ENCODE data around the gene SHH.

SHH gene

DNA sequence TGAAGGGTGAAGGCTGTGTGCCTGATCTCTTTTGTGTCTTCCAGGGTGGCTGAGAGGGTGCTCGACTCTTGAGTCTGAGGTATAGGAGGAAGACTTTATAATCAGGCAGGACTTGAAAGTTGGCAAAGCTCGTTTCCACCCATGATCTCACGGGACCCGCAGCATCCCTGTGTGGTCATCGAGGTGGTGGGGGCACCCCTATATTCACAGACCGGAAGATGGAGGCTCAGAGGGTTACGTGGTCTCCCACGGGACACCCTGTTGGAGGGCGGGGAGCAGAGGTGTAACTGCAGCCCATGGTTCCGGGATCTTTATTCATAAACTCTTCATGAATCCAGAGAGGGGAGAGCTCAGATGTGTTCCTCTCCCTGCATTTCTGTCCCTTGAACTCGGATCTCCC lies 9.6 kb upstream of the SHH start:
- peak in 1 of 10 donors; percentile 51 for DNase-seq
- intact Hi-C loops (cut with DNase I), result no loop called here

DNA sequence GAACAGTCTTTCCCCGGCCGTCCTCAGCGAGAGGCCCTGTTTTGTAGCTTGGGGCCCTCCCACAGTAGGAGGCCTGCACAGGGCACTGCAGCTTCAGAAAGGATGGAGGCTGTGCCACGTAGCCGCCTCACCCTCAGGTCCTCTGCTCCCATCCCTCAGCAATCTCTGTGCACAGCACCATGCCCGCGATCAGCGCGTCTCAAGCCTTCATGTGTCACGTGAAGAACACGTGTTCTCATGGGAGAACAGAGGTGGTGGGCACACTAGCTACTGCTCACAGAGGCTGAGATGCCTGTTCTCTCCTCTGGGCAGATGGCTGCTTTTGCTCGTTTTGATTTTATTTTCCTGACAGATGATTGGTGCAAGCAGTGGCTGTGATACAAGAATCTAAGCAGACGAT lies 8.5 kb upstream of the SHH start:
- intact Hi-C loops (cut with DNase I), result no loop called here

DNA sequence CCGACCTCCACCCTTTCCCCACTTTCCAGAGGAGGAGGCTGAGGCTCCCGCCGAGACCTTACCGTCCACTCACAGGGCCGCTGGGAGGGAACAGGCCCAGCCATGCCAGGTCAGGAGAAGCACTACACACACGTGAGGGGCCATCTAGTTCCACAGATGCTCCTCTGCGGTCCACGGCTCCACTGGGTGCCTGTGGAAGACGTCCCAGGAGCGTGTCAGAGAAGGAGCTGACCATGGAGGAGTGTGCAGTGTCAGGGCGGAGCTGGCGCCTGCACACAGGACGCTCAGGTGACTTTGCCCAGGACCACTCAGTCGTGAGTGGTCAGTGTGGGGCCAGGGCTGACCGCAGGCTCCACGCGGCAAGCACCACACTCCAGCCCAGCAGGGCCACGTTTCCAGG lies 8.0 kb upstream of the SHH start:
- intact Hi-C loops (cut with DNase I), result no loop called here
- DNase-seq, result peak in 3 of 10 donors; percentile 40 to 75 (median 71)

More for the DNA sequence above, 8.5 kb upstream of the SHH start:
- peak in 1 of 10 donors; percentile 80 for DNase-seq

DNA sequence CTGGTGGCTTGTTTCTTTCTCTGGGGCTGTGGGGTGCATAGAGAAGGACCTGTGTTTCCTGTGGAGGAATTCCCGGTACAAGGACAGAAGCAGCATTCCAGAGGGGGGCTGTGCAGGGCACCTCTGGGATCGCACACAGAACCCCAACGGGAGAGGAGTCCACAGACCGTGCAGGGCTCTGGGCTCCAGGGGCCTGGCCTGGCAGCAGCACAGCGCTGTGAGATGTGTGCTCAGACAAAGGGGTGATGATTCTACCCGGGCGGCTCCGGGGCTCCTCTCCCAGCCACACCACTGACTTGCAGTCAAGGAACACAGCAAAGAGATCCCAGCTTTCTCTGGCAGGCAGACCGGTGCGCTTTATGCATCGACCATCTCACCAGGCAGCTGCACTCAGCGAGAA lies 6.9 kb upstream of the SHH start:
- intact Hi-C loops (cut with DNase I), result loop anchor here (5.0 kb wide), 1 partner anchor 653 kb away; no protein-coding TSS in a partner anchor
- DNase-seq, result peak in 3 of 10 donors; percentile 51 to 59 (median 53)

DNA sequence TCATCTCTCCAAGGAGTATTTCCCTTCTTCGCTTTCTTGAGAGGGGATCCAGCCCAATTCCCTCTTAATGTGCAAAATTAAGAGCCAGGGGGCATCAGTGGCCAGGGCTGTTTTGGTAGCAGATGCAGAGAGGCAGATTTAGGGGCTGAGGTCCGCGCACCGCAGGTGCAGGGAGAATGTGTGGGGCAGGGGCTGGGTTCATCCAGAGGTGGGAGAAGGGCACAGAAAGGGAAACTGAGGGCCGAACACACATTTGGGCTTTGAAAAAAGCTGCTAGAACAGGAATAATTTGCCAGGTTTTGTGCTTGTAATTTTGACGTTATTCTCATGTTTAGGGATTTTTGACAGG lies 6.5 kb upstream of the SHH start:
- DNase-seq, result peak in 2 of 10 donors; percentile 31 to 70
- intact Hi-C loops (cut with DNase I), result loop anchor here (5.0 kb wide), 1 partner anchor 654 kb away; no protein-coding TSS in a partner anchor

DNA sequence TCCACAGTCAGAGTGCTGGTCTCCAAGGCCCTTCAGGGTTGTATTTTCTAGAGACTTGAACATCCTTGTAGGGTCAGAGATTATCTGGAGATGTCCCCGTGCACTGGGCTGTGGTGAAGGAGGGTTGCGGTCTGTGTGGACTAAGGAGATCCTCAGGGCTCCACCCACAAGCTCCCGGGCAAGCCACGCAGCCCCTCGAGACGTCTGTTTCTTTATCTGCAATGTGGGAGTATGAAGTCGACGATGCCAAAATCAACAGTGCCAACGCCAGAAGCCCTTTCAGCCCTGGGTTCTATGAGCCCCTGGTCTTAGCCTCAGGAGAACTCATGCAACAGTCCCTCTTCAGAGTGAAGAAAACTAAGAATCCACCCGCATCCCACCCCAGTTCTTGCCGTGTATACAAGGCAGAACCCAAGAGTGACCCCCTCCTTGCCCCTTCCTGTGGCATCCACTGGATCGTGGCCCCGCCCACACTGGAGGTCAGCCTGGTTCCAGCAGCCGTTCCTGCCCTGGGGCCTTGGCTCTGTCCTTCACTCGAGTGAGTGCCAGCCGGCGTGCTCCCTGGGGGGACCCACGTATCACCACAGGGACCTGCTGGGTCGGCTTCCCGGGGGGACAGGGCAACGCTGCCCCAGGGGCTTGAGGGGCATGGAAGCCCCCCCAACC lies 6.0 kb upstream of the SHH start:
- DNase-seq, result peak in 3 of 10 donors; percentile 37 to 81 (median 75)
- intact Hi-C loops (cut with DNase I), result loop anchor here (5.0 kb wide), 1 partner anchor 654 kb away; no protein-coding TSS in a partner anchor

DNA sequence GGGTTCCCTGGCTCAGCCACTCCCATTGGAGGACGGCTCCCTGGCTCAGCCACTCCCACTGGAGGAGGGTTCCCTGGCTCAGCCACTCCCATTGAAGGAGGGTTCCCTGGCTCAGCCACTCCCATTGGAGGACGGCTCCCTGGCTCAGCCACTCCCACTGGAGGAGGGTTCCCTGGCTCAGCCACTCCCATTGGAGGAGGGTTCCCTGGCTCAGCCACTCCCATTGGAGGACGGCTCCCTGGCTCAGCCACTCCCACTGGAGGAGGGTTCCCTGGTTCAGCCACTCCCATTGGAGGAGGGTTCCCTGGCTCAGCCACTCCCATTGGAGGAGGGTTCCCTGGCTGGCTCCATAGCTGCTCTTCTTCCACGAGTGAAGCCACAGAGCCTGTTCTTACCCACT lies 5.3 kb upstream of the SHH start:
- DNase-seq, result peak in 2 of 10 donors; percentile 58 to 66
- intact Hi-C loops (cut with DNase I), result loop anchor here (5.0 kb wide), 1 partner anchor 655 kb away; no protein-coding TSS in a partner anchor

DNA sequence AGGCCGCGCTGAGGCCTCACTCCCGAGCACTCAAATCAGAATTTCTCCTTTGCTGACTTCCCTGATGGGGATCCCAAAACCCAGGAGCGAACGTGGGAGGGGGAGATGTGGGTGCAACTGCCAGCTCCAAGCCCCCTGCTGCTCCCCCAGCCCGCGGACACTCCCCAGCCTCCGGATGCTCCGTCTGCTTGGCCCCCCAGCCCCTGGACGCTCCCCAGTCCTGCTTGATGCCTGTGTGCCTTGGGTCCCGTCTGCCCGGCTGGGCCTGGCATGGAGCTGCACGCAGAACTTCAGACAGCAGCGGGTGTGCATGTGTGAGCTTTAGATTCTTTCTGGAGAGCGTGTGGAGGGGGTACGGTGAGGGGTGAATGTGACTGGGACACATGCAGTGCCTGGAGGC lies 4.7 kb upstream of the SHH start:
- intact Hi-C loops (cut with DNase I), result loop anchor here (5.0 kb wide), 1 partner anchor 655 kb away; no protein-coding TSS in a partner anchor
- DNase-seq, result peak in 2 of 10 donors; percentile 65 to 72

DNA sequence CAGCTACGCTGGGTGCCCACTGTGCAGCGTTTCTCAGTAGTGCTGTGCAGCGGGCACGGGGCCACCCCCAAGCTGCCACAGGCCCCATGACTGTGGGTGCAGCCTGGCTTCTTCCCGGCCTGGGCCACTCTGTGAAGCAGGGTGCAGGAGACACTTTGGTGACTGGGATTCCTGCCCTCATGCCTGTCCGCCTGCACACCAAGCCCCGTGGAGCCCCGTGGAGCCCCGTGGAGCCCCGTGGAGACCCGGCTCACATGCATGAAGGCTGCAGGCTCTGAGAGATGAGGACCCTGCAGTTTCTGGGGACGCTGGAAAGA lies 3.9 kb upstream of the SHH start:
- intact Hi-C loops (cut with DNase I), result loop anchor here (5.0 kb wide), 1 partner anchor 656 kb away; no protein-coding TSS in a partner anchor
- DNase-seq, result peak in 3 of 10 donors; percentile 62 to 73 (median 64)

DNA sequence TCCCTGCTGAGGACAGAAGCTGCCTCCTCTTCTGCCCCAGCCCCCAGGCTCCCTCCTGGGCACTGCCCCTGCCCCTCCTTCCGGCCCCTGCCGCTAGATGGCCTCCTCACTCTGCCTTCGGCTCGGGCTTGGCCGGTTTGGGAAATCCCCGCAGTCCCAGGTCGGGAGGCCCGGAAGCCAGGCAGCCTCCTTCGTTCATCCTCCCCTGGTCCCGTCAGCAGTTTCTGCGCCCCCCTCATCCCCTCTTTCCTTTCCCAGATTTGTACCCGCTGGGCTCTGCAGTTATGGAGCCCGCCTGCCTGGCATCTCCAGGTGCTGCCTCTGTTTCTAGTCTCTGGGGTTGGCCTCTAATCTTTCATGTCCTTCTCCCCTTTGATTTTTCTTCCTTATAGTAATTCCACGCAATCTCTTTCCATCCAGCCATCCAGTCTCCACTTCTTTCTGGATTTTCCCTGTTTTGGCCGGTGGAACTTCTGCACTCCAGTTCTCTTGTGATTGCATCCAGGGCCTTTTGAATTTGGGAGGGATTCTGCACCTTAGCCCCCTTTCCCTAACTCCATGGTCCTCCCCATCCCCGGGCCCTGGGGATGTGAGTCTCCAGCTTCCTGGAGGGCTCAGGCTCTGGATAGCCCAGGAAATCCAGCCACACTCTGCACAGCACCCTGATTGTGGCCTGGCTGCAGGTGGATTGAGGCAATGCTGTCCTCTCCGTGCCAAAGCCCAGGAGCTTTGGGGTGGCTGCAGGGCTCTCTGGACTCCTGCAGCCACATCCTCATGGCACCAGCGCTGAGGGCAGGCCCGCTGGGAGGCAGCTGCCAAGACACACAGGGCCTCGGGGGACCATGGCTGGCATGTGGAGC lies 3.3 kb upstream of the SHH start:
- intact Hi-C loops (cut with DNase I), result loop anchor here (5.0 kb wide), 1 partner anchor 657 kb away; no protein-coding TSS in a partner anchor
- peak in 8 of 10 donors; percentile 44 to 94 (median 60) for DNase-seq

DNA sequence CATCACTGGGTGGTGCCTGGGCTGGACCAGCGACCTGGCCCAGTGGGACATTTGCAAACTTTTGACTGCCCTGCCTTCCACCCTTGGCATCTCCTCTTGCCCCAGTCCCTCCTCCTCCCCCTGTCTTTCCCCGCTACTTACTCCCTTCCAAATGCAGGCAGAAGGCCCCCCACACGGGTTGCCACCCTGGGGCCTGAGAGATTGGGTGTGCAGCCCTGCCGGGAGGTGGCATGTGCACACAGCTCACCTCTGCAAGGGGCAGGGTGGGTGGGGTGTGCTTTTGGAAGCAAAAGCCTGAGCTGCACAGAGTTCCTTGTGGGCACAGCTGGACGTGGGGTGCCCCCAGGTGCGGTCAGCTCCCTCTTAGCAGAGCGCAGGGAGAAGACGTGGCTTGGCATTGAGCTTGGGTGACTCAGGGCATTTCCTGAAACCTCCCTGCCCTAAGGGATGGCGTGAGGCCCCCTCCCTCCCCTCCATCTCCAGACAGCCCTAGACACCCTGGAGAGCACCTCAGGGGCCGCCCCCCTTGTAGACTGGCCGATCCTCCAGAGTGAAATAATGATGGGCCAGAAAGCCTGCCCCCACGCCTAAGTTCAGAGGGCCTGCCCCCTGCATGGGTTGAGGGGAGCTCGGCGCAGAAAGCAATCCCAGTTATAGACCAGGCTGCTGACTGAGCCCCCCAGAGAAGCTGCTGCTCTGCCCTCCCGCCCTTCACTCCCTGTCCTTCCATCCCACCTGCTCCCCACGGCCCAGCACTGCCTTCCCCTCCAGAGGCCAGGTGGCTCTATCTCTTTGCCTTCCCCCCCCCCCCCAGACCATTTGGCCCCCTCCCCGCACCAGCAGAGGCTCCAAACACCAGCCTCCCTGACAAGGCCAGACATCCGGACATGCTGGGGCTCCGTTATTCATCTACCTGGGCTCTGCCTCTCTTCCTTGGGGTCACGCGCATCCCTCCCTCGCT lies 2.3 kb upstream of the SHH start:
- peak in 2 of 10 donors; percentile 48 to 64 for DNase-seq
- intact Hi-C loops (cut with DNase I), result loop anchor here (5.0 kb wide), 1 partner anchor 658 kb away; no protein-coding TSS in a partner anchor

DNA sequence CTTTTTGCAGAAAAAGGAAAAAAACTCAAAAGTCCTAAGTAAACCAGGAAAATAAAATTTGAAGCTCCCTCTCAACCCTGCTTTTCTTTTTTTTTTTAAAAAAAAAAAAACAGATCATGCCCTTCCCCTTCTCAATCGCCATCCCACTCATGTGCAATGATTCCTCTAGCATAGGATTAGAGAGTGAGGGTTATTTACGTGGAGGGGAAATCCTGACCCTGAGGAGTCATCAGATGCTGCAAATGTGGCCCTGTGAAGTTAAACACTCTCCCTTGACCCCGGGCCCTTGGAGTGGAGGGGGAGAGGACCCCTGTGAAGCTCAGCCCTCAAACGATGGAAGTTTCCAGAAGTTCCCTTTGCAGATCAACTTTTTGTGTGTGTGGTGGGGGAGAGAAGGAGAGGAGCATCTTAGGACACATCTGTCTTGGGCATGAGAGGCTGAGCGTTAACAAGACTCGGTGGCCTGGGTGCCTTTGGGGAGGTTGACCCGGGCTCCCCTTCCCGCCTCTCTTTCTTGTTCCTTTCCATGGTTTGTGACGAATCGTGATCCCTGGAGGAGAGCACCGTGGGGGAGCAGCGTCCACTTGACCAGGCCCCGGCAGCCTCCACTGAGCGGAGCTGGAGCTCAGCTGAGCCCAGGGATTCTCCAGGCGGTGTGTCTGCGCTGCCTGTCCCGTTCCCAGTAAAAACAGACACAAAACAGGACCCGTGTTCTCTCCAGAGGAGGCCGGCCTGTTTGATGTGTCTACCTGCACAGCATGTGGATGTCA lies 1.5 kb upstream of the SHH start:
- intact Hi-C loops (cut with DNase I), result no loop called here
- peak in 2 of 10 donors; percentile 74 to 79 for DNase-seq

DNA sequence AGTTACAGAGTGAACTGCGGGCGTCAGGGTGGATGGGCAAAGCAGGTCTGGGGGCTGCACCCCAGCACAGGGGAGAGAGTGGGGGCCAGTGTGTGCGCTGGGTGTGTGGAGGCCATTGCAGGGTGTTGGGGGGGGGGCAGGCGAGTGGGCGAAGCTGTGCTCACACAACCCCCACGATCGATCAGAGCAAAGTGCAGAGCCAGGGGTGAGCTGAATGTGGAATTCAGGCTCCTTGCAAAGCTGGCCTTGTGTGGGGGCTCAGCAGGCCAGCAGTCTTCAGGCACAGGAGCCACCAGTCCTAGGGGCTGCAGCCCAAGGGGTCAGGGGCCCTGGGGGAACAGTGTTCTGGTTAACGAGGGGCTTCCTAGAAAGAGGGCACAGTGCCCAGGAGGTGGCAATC lies 862 bp upstream of the SHH start:
- intact Hi-C loops (cut with DNase I), result no loop called here
- DNase-seq, result peak in 2 of 10 donors; percentile 19 to 35

DNA sequence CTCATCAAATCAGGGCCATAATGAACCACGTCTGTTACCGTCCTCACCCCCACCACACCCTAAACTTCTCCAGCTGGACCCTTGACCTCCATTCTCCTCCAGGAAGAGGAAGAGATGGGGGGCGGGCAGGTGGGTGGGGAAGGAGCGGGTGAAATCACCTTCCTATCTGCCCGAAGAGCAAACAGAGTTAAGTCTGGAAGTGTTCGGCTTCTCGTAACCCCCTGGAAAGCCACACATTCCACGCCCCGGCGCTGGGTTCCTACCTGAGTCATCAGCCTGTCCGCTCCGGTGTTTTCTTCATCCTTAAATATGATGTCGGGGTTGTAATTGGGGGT lies 736 bp downstream of the SHH start:
- intact Hi-C loops (cut with DNase I), result no loop called here
- DNase-seq, result peak in 3 of 10 donors; percentile 30 to 58 (median 45)

DNA sequence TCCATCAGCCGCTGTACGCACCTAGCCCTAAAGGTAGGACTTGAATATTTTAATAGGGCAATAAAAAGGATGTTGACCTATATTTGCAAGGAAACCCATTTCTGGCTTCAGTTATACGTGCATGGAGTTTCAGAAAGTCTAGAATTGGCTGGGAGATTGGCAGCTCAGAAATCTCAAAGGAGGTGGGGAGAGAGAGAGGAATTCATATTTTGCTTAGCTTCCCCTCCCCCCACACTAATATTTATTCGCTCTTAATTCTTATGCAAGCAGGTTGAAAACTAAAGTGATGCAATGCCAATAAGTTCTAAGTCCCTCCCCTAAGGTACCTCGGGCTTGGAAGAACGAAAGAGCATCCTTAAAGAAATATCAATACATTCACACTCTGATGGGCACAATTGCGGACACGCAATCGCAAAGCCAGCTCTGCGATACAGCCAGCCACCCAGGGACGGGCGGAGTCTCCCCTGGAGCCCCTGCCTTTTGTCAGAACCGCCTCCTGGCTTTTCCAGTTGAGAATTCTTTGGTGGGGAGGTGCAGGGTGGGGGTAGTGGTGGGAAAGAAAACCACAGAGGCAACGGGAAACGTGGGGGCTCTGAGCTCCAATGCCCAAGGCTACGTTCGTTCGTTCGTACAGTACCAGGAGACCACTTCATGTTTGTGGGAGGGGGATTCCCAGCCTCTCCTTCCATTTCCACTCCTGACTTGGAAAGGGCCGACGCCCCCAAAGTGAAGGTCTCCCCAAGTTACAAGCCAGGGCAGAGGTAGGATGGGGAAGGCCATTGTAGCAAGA lies 1.3 kb downstream of the SHH start:
- DNase-seq, result peak in 3 of 10 donors; percentile 62 to 80 (median 62)
- intact Hi-C loops (cut with DNase I), result no loop called here

DNA sequence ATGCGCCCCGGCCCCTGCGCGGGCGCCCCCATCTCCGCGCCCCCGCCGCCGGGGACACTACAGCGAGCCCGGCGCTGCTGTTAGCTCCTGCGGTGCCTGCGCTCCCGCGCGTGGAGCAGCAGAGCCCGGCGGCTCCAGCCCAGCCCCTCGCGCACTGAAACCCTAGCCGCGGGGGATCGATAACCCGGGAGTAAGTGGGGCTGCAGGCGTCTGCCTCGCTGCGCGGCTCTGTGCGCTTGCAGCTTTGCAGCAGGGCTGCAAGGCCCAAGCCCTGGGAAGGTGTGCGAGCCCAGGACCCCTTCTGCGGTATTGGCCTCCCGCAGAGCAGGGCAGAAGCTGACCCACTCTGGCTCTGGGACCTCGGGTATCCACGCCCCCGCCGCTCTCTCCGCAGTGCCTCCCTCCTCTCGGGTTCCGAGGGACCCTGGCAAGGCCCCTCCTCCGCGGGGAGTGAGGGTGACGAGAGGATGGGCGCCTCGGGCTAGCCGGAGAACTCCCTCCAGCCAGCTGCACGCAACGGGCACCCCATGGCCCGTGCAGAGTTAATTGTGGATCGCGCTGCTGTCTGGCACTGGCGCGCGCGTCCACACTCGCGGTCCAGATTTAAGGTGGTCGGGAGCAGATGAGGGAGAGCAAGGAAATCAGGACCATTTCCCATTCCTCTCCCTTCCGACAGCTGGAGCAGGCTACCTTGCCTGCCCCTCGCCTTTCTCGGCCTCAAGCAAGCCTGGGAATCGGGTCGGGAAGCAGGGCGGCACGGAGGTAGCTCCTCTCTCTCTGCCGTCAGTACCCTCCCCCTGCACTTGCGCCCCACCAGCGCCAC lies 2.1 kb downstream of the SHH start:
- intact Hi-C loops (cut with DNase I), result no loop called here
- peak in 3 of 10 donors; percentile 85 to 91 (median 88) for DNase-seq

DNA sequence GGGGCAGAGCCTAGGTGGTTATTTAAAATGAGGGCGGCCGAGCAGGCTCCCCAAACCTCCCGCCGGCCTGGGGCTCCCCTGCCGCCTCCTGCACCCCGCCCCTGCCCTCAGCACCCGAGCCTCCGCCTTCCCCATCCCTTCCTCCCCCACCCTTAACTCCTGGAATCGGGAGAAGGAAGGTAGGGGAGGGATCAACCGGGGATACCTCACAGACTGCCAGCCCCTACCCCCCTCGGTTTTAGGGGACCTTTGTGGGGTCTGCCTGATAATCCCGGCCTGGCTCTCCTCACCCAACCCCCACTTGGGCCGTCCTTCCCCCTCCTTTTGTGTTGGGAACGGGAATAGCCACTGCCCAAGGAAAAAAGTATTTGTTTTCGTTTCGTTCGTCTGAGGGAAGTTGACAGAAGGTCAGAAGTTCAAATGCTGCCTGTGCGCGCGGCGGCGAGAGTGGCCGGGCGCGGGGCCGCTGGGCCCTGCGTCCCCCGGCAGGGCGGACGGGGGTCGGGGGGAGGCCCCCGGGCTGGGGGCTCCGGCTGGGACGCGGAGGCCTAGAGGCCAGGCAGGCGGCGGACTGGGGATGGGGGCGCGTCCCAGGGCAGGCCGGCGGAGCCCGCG lies 2.8 kb downstream of the SHH start:
- intact Hi-C loops (cut with DNase I), result no loop called here
- DNase-seq, result peak in 2 of 10 donors; percentile 56 to 62

Measured in posterior cingulate gyrus (tissue), 11 donors.